ENCODE data around the gene MMP13.

The MMP13 gene

DNA sequence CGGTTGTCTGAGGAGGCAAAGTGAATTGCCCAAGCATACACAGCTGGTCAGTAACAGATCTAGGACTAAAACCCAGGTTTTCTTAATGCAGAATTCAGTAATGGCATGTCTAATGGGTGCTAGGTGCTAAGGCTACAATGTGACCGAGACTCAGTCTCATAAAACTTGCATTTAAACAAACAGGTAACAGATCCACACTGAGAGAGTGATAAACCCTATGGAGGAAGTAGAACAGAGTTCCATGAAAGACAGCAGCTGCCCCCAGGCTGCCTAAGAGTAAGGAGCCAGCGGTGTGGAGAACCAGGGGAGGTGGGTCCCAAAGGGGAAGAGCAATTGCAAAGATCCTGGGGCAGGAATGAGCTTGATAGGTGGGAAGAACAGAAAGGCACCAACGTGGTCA, 27.3 kb downstream of the MMP13 start:
- CTCF ChIA-PET: interaction anchor here (1.3 kb wide), 1 partner anchor 13 kb away, joined by 3 read pairs; no protein-coding TSS in a partner anchor
- POLR2A ChIA-PET: no interaction called here
- DNase-seq (ENCODE audit: extremely low spot score): no peak
- no peak for TF ChIP-seq SUZ12 (IDR thresholded peaks at IDR 0.05)
- TF ChIP-seq LEF1 (IDR thresholded peaks at IDR 0.05; ENCODE audit: borderline replicate concordance): no peak
- no peak for TF ChIP-seq TARDBP (IDR thresholded peaks at IDR 0.05)

DNA sequence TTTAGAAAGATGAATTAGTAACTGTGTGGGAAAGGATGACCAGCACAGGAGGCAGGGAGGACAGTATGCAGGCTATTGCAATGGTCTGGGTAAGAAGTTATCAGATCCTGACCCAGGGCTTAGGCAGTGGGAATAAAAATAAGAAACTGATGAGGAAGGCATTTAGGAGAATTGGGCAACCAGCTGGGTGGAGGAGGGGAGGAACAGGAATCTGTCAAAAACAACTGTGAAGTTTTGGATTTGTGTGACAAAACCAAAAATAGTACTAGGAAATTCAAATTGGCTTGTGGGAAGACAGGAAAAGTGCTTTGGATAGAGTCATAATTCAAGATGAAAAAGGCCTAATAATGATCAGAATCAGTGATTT, 27.9 kb downstream of the MMP13 start:
- DNase-seq (ENCODE audit: extremely low spot score): no peak
- POLR2A ChIA-PET: no interaction called here
- TF ChIP-seq L3MBTL2 (conservative IDR thresholded peaks at IDR 0.05) (no peak), ZNF384 (IDR thresholded peaks at IDR 0.05) (no peak), SUZ12 (IDR thresholded peaks at IDR 0.05) (no peak), FOXA1 (IDR thresholded peaks at IDR 0.05) (no peak), TARDBP (IDR thresholded peaks at IDR 0.05) (no peak), BHLHE40 (IDR thresholded peaks at IDR 0.05; ENCODE audit: borderline replicate concordance) (no peak), CTBP1 (IDR thresholded peaks at IDR 0.05; ENCODE audit: borderline replicate concordance) (no peak), FOXM1 (IDR thresholded peaks at IDR 0.05; ENCODE audit: borderline replicate concordance) (no peak), LEF1 (IDR thresholded peaks at IDR 0.05; ENCODE audit: borderline replicate concordance) (no peak)
- TF ChIP-seq, protein P1, sequence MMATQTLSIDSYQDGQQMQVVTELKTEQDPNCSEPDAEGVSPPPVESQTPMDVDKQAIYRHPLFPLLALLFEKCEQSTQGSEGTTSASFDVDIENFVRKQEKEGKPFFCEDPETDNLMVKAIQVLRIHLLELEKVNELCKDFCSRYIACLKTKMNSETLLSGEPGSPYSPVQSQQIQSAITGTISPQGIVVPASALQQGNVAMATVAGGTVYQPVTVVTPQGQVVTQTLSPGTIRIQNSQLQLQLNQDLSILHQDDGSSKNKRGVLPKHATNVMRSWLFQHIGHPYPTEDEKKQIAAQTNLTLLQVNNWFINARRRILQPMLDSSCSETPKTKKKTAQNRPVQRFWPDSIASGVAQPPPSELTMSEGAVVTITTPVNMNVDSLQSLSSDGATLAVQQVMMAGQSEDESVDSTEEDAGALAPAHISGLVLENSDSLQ (IDR thresholded peaks at IDR 0.05): no peak
- CTCF ChIA-PET: interaction anchor here (1.2 to 1.3 kb wide), 2 partner anchors 13 to 14 kb away, joined by 3 to 5 read pairs; no protein-coding TSS in a partner anchor

DNA sequence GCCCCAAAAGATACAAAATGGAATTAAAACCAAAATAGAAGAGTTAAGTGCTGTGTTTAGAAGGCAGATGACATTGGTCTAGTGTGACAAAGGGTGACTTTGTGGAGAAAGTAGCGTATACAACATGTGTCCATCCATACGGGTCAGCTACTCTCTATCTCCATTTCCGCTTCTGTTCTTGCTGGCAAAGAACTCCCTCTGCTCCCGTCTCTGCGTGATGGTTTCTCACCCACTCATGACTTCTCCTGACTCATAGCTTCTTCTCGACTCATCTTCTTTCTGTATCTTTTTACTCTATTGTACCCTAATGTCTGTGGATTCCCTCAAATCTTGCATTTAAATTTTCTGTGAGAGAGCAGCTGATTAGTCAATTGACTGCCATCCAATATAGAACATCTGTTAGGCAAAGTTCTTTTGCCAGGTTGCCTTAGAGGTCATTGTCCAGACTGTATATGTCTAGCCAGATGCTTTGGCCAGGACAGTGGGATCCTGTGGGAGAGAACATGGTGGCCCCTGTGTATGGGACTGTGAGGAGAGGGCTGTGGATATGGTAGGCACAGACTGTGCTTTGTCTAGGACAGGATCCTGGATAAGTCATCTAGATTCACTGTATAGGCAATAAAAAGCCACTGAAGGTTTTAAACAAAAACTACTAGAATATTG, 28.4 kb downstream of the MMP13 start:
- POLR2A ChIA-PET: no interaction called here
- no peak for DNase-seq (ENCODE audit: extremely low spot score)
- TF ChIP-seq HDGF (IDR thresholded peaks at IDR 0.05; ENCODE audit: borderline replicate concordance) (no peak), ELF4 (IDR thresholded peaks at IDR 0.05) (no peak), NFRKB (IDR thresholded peaks at IDR 0.05) (no peak), BHLHE40 (IDR thresholded peaks at IDR 0.05; ENCODE audit: borderline replicate concordance) (no peak)
- CTCF ChIA-PET: interaction anchor here (1.2 kb wide), 1 partner anchor 12 kb away, joined by 5 read pairs; no protein-coding TSS in a partner anchor

DNA sequence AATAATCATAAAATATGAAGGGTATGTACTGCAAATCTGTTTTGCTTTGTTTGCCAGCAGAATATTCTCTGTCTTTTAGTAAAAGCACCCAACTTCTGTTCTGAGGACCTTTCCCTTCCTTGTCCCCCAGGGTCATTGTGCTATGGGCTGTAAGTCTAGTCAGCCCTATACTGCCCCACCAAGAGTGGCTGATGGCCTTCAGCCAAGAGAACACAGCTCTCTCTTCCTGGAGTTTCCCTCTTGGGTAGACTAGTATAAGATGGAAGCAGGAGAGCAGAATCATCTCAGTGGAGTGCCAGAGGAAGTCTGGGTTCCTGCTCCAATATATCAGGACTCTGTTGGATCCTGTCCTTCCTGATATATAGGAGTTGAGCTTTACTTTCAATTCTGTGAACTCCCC, 29.0 kb downstream of the MMP13 start:
- TF ChIP-seq FOXK2 (IDR thresholded peaks at IDR 0.05) (no peak), BHLHE40 (IDR thresholded peaks at IDR 0.05; ENCODE audit: borderline replicate concordance) (no peak), TARDBP (IDR thresholded peaks at IDR 0.05) (no peak), L3MBTL2 (conservative IDR thresholded peaks at IDR 0.05) (no peak), SP1 (IDR thresholded peaks at IDR 0.05) (no peak), NFRKB (IDR thresholded peaks at IDR 0.05) (no peak), FOXM1 (IDR thresholded peaks at IDR 0.05; ENCODE audit: borderline replicate concordance) (no peak), HDGF (IDR thresholded peaks at IDR 0.05; ENCODE audit: borderline replicate concordance) (no peak), SUZ12 (IDR thresholded peaks at IDR 0.05) (no peak), ZNF384 (IDR thresholded peaks at IDR 0.05) (no peak), LEF1 (IDR thresholded peaks at IDR 0.05; ENCODE audit: borderline replicate concordance) (no peak), ELF4 (IDR thresholded peaks at IDR 0.05) (no peak), ARNT (IDR thresholded peaks at IDR 0.05) (no peak), FOXA1 (IDR thresholded peaks at IDR 0.05) (no peak), CTBP1 (IDR thresholded peaks at IDR 0.05; ENCODE audit: borderline replicate concordance) (no peak)
- TF ChIP-seq, protein P1 (IDR thresholded peaks at IDR 0.05): no peak
- ChIA-PET CTCF (interaction anchor here (1.2 kb wide), 1 partner anchor 12 kb away, joined by 5 read pairs; no protein-coding TSS in a partner anchor), POLR2A (no interaction called here)
- no peak for DNase-seq (ENCODE audit: extremely low spot score)

DNA sequence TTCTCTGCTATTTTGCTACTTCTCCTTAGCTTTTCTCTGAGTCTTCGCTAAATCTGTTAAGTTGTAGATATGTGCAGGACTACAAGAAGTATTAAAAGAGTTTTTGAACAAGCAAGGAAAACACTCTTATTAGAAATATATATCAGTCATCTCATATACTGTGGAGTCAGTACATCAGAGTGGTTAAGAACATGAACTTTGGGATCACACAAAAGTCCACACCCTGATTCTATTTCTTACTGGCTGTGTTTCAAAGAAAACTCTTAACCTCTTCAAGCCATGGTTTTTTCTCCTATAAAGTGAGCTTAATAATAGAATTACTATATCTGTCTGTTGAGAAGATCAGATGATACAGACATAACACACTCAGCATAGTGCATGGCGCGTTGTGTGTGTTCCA, 29.5 kb downstream of the MMP13 start:
- ChIA-PET CTCF (interaction anchor here (1.0 kb wide), 1 partner anchor 229 kb away, joined by 3 read pairs; no protein-coding TSS in a partner anchor), POLR2A (no interaction called here)
- TF ChIP-seq, protein P1 (IDR thresholded peaks at IDR 0.05): no peak
- TF ChIP-seq SP1 (IDR thresholded peaks at IDR 0.05): no peak
- TF ChIP-seq L3MBTL2 (conservative IDR thresholded peaks at IDR 0.05): no peak
- TF ChIP-seq BHLHE40 (IDR thresholded peaks at IDR 0.05; ENCODE audit: borderline replicate concordance): no peak
- TF ChIP-seq FOXA1 (IDR thresholded peaks at IDR 0.05): no peak
- TF ChIP-seq ARNT (IDR thresholded peaks at IDR 0.05): no peak
- no peak for TF ChIP-seq NFRKB (IDR thresholded peaks at IDR 0.05)
- no peak for TF ChIP-seq CTBP1 (IDR thresholded peaks at IDR 0.05; ENCODE audit: borderline replicate concordance)
- TF ChIP-seq SUZ12 (IDR thresholded peaks at IDR 0.05): no peak
- no peak for TF ChIP-seq FOXM1 (IDR thresholded peaks at IDR 0.05; ENCODE audit: borderline replicate concordance)
- no peak for TF ChIP-seq HDGF (IDR thresholded peaks at IDR 0.05; ENCODE audit: borderline replicate concordance)
- no peak for TF ChIP-seq ELF4 (IDR thresholded peaks at IDR 0.05)
- DNase-seq (ENCODE audit: extremely low spot score): no peak

DNA sequence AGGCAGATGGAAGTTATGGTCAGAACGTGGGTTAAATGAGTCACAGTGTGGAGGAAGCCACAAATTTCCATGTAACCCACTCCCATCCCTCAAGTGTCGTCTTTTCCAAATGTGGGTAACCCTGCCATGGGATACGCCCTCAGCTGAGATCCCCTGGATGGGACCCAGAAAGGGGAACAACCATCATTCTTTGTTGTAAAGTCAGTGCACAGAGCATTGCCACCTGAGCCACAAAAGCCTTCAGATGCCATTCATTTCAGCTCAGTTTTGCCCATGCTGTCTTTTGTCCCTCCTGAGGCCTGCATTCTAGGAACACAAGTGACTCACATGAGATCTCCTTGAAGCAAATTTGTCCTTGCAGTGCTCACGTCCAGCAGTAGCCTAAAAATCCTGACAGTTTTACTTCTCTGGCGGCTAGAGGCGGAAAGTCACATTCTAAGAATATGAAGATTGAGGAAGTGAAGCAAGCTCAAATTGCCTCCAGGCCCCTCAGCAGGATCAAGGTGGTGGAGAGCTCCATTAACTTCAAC, 30.6 kb downstream of the MMP13 start:
- ChIA-PET POLR2A (no interaction called here), CTCF (interaction anchor here (1.0 kb wide), 1 partner anchor 228 kb away, joined by 3 read pairs; no protein-coding TSS in a partner anchor)
- TF ChIP-seq, protein P1 (IDR thresholded peaks at IDR 0.05): no peak
- TF ChIP-seq L3MBTL2 (conservative IDR thresholded peaks at IDR 0.05) (no peak), ARNT (IDR thresholded peaks at IDR 0.05) (no peak), SP1 (IDR thresholded peaks at IDR 0.05) (no peak), ZNF384 (IDR thresholded peaks at IDR 0.05) (no peak), SUZ12 (IDR thresholded peaks at IDR 0.05) (no peak), ELF4 (IDR thresholded peaks at IDR 0.05) (no peak), CTBP1 (IDR thresholded peaks at IDR 0.05; ENCODE audit: borderline replicate concordance) (no peak), HDGF (IDR thresholded peaks at IDR 0.05; ENCODE audit: borderline replicate concordance) (no peak), TARDBP (IDR thresholded peaks at IDR 0.05) (no peak), BHLHE40 (IDR thresholded peaks at IDR 0.05; ENCODE audit: borderline replicate concordance) (no peak), FOXK2 (IDR thresholded peaks at IDR 0.05) (no peak), LEF1 (IDR thresholded peaks at IDR 0.05; ENCODE audit: borderline replicate concordance) (no peak), FOXA1 (IDR thresholded peaks at IDR 0.05) (no peak), NFRKB (IDR thresholded peaks at IDR 0.05) (no peak), FOXM1 (IDR thresholded peaks at IDR 0.05; ENCODE audit: borderline replicate concordance) (no peak)
- no peak for DNase-seq (ENCODE audit: extremely low spot score)

All from HEK293T (cell line).